HG03103 (cell line): ENCODE results near the gene GLUD2.
"Not testable (repeated sequence)": the region's sequence is repeated elsewhere in the genome, so short reads cannot be mapped to it uniquely, and the experiment has no call there.

Experiments used
- ATAC-seq: cut with Tn5 transposase; IDR thresholded peaks from one replicate; pipeline ENCODE4 v1.9.1; 2021; ENCODE audit warnings: low read depth; ENCODE audit not compliant: unreplicated experiment

Gene GLUD2

DNA sequence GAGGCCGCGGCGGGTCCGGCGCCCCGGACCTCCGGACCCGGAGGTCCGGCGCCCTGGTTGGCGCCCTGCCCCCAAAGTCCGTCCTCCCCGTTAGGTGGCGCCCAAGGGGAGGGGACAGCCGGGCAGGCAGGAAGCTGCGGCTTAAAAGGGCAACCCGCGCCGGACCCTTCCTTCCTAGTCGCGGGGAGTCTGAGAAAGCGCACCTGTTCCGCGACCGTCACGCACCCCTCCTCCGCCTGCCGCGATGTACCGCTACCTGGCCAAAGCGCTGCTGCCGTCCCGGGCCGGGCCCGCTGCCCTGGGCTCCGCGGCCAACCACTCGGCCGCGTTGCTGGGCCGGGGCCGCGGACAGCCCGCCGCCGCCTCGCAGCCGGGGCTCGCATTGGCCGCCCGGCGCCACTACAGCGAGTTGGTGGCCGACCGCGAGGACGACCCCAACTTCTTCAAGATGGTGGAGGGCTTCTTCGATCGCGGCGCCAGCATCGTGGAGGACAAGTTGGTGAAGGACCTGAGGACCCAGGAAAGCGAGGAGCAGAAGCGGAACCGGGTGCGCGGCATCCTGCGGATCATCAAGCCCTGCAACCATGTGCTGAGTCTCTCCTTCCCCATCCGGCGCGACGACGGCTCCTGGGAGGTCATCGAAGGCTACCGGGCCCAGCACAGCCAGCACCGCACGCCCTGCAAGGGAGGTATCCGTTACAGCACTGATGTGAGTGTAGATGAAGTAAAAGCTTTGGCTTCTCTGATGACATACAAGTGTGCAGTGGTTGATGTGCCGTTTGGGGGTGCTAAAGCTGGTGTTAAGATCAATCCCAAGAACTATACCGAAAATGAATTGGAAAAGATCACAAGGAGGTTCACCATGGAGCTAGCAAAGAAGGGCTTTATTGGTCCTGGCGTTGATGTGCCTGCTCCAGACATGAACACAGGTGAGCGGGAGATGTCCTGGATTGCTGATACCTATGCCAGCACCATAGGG is at the start of gene GLUD2:
GLUD2 (plus strand) TSS at position 170 of the 979 bp plus-strand sequence; CDS start at position 245, 75 bp downstream.
- peak; percentile 78 for ATAC-seq

DNA sequence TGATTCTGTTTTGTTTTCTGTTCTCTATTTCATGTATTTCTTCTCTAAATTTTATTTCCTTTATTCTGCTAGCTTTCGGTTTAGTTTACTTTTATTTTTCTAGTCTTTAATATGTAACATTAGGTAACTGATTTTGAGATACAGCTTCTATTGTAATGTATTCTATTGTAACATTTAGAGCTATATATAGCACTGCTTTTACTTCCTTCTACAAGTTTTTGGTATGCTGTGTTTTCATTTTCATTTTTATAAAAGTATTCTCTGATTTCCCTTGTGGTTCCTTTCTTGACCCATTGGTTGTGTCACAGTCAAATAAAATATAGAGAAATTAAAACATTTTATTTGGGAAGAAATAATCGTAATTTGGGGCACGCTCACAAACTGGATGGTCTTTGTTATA is 48.0 kb upstream of the GLUD2 start:
- ATAC-seq = peak; percentile 74

DNA sequence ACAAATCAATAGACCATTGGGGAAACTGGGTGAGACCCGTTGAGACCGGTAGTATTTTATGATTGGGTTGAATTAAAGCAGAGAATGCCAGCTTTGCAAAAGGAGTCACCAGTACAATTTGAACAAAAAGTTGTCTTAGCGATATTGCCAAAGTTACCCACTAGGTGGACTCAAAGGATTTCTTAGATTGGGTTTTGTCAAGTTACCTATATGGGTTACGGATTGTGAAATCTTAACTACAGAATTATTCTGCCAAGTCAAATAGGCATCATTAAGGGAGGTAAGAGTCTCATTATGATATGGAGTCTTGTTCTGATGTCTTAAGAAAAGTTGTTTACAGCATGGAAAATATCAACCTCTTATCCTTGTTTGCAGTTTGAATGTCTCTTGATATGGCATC is 46.8 kb upstream of the GLUD2 start:
- no peak for ATAC-seq

DNA sequence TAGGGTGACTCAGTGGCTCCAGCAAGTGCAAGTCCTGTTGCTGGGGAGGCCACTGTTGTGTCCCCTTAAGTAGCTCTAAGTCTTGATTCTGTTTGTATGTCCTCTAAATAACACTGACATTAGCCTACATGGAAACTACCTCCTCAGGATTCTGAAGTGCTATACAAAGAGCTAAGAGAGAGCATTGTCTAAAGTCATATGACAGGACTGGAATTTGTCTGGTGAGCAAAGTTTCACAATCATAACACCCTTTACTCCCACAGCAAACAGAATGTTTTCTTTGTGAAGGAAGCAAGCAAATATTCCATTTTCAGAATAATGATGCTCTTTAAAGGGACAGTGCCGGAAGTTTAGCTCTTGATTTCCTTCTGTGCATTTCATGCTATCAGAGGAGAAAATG is 38.5 kb upstream of the GLUD2 start:
- no peak for ATAC-seq

DNA sequence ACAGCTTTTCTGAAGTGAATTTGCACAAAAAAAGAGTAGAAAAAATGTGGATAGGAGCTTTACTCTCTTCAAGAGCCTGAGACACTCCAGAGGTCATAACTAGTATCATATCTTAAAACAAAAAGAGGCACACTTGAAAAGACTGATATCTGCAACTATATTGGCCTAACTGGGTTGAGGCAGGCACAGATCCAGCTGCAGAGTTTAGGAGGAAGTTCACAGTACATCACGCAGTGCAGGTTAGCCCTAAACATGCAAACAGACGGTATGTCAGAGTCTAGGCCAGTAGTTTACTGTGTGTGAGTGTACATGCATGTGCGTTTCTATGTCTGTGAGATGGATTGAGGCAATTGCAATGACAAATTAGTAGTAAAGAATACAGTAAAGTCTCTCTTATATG is 37.6 kb upstream of the GLUD2 start:
- ATAC-seq = no peak

DNA sequence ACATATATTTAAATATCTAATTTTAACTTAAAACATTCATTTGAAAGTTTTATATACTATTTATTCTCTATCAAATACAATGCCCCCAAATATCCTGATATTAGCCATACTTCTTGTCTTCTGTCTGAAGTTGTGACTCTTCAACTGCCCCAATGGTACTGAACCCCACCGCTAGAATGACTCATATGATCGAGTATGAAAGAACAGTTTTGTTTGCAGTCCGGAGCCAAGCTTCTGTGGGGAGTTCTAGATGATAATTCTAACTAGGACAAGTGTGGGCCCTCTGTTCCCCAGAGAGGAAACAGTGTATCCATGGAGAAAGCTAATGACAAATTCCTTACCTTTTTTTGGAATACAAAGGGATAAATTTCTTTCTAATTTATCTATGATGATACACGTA is 37.2 kb upstream of the GLUD2 start:
- ATAC-seq = no peak

DNA sequence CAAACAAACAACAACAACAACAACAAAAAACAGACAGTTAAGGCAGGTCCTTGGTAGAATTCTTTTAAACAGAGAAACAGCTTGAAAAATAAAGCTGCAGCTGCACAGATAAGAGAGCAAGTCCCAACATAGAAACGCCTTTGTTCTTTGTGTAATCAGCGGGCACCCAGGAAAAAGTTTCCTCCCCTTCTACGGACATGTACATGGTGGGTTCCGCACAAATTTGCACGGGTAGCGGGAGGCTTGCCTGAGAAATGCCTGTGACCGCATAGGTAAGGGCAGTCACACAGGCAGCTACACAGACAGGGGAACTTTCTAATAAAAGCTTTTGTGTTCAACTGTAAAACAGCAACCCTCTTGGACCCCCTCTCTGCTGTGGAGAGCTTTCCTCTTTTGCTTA is 36.2 kb upstream of the GLUD2 start:
- ATAC-seq = no peak

DNA sequence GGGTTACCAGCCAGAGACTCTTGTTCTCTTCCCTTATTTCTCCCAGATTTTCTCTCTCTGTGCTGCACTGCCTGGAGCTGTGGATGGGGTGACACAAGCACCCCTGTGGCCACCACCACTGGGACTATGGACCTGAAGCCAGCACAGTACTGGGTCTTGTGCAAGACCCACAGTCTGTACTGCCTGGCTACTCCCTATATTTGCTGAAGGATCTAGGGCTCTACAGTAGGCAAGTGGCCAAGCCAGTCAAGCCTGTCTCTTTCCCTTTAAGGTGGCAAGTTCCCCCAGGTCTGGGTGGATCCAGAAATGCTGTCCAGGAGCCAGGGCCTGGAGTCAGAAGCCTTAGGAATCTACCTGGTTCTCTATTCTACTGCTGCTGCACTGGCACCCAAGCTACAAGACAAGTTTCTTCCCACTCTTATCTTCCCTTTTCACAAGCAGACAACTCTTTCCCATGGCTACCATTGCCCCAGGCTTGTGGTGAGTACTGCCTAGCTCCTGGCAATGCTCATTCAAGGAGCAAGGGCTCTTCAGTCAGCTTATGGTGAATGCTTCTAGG is 33.4 kb upstream of the GLUD2 start:
- no peak for ATAC-seq

DNA sequence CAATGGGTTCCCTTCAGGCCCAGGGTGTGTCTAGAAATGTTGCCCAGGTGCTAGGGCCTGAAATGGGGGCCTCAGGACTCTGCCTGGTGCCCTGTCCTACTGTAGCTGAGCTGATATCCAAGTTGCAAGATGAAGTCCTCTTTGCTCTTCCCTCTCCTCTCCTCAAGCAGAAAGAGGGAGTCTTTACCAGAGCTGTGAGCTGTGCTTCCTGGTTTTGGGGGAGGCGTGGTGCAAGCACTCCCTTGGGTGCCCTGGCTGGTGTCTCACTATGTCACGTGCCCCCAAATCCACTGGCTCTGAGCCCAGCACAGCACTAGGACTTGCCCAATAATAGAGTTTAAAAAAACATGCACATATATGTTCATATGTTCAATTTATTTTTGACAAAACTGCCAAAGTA is 32.6 kb upstream of the GLUD2 start:
- no peak for ATAC-seq

DNA sequence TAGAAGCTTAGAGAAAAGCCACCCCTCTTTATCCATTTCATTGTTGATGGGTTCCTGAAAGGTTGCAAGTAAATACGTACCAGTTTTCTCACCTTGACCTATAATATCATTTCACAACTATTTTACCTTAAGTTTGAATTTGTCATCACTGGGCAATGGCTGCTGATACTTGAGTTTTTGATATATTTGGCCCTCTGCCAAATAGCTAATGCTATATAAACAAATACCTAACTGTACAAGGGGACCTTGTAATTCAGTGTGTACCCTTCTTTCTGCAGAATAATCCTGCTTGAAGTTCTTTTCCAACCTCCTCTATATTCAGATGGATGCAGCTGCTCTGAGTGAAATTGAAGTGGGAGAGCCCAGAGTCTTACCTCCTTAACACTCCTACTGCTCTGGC is 19.0 kb upstream of the GLUD2 start:
- ATAC-seq = no peak

DNA sequence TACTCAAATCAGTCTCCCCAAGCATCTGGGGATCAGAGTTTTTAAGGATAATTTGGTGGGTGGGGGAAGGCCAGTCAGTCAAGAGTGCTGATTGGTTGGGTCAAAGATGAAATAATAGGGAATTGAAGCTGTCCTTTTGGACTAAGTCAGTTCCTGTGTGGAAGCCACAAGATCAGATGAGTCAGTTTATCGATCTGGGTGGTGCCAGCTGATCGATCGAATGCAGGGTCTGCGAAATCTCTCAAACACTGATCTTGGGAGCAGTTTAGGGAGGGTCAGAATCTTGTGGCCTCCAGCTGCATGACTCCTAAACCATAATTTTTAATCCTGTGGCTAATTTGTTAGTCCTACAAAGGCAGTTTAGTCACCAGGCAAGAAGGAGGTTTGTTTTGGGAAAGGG is 17.3 kb upstream of the GLUD2 start:
- ATAC-seq = no peak

DNA sequence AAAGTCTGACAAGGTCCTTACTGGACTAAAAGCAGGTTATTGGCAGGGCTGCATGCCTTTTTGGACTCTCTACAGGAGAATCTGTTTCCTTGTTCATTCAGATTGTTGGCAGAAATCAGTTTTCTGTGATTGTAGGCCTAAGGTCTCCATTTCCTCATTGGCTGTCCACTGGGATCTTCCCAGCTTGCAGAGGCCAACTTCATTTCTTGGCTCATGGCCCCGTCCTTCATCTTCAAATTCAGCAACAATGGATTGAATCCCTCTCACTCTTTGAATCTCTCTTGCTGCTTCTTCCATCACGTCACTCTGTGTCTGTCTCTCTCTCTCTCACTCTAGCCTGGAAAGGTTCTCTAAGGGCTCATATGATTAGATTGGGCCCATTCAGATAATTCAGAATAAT is 14.9 kb upstream of the GLUD2 start:
- no peak for ATAC-seq

DNA sequence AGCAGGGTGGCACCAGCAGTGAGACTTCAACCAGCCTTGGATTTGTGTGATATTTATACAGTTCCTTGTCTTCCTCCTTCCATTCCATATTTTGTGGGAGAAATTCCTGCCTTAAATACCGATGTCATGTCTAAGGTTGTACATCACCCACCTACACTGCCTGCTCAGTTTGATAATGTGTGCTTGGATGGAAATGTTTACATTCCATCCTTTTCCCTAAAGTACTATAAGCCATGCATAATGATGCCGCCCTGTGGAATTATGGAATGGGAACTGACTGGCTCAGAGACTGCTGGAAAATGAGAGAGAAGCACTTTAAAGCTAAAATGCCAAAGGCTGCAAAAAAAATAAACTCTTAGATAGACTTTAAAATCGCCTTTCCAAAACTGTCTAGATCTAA is 11.3 kb upstream of the GLUD2 start:
- no peak for ATAC-seq

DNA sequence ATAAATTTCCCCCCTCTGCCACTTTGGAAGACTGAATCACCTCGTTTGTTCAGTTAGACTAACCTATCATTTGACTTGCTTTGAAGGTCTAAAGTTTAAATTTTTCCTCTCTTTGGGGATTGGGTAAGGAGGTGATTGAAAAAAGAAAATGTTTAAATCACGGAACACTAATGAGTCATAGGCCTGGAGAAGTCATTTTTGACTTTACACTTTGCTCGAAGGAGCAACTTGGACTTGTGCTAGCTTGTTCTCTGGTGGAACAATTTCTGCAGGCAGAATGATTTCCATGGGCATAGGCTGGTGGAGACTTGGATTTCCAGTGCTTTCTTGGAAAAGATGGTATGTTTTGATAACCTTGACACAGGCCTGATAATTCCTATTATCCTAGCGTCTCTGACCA is 10.5 kb upstream of the GLUD2 start:
- ATAC-seq = no peak

DNA sequence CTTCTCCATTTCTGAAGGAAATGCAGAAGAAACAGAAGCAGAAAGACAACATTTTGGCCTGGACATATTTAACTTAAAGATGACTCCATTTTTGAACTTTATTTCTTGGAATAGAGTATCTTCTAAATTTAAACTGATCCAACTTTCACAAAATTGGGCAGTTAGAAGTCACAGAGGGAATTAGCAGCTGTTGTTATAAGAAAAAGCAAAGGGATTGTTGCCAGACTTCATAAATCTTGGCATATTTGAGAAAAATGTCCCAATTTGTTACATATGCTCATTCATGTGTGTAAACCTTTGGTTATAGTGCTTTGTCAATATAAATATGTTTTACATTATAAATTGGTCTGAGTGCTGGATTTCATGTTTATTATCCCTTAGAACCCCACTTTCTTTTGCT is 3.4 kb downstream of the GLUD2 start:
- no peak for ATAC-seq

DNA sequence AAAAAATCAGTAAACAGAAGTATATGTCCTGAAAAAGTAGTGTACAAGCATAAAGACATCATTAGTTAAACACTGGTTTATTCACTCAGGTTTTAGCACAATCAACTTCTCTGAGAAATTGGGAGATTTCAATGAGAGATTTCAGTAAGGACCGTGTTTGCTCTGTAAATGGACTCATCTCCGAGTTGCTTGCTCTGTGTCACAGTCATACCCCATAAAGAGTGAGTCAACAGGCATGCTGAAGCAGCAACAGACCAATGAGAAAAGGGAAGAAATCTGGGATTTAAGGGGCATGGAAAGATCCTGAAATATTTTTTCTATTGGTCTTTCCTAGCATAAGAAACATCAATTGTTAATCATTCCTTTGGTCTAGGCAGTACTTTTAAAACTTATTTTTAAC is 4.7 kb downstream of the GLUD2 start:
- ATAC-seq = no peak

DNA sequence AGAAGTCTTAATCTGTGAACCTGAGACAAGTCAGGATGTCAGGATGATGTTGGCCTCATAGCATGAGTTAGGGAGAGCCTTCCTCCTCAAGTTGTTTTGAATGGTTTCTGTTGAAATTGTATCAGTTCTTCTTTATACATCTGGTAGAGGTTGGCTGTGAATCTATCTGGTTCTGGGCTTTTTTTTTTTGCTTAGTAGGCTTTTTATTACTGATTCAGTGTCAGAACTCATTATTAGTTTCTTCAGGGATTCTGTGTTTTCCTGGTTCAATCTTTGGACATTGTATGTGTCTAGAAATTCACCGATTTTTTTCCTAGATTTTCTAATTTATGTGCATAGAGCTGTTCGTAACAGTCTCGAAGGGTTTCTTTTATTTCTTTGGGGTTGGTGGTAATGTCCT is 14.9 kb downstream of the GLUD2 start:
- ATAC-seq = no peak

DNA sequence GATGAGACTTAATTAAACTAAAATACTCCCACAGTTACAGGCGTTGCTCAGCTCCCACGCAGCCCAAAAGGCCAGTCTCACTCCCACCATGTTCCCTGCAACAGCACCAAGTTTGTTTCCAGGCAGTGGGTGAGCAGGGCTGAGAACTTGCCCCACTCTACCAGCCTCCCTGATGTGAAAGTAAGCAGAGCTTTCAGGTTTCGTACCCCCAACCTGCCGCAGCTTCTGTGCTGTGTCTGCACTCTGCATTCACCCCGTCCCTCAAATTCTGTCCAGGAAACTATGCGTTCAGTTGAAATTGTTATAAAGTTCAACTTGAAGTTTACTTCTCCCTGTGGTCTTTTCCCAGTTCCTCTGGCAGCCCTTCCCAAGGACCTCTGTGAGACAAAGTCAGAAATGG is 17.2 kb downstream of the GLUD2 start:
- no peak for ATAC-seq

DNA sequence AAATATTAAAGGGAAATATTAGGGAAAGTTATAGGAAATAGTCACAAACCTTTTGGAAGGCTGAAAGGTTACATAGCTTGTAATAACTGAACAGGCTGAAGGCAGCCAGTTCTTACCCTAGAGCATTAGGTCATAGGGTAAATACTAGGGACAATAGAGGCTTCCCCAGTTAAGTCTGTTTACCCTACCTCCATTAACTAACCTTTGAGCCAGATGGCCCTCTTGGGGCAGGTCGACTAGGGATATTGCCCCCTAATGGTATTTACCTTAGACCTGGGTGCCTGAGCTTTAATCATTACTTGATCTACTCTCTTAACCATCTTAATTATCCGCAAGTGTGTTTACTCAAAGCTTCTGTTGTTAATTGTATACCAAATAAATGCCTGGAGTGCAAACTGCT is 36.8 kb downstream of the GLUD2 start:
- not testable (repeated sequence) for ATAC-seq

DNA sequence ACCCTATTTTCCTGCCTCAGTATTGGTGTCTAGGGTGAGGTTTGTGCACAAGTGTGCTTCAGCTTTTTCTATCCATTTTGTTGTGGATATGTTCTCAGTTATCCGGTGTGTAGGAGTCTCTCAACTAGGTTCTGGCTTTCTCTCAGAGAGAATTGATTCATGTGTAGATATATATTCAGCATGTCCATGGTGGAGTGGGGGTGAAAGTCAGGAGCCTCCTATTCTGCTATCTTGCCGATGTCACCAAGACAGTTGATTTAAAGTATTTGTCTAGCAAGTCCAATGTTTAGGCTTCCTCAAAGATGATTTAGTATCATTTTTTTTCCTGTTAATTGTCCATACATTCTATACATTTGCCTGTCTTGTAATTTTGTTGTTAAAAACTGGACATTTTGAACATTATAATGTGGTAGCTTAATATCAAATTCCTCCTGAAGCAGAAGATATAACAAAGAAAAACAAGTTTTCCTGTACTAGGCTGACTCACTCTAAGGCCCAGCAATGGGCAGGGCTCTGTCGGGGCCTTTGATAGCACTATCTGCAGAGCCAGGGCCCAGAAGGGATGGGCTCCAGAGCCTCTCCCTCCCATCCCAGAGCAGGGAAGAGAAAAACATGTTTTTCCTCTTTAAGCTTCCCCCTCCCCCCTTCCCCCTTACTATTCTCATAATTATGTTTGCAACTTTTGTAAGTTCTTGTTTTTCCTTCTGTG is 37.6 kb downstream of the GLUD2 start:
- no peak for ATAC-seq

DNA sequence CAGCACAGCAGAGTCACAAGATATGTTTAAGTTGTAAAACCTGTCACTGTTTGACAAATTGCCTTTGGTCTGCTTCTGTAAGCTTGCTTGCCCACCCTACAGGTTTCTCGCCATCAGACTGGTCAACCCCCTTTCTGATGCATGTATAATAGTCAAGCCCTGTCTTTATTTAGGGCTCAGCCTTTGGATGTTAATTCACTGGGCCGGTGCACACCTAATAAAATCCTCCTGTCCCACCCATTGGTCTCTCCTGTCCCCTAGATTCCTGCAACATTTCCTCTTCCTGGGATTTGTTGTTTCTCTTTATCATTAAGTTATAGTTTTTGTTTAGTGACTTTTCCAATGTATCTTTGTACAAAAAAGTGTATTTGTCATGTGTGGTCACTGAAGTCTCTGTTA is 38.2 kb downstream of the GLUD2 start:
- no peak for ATAC-seq

DNA sequence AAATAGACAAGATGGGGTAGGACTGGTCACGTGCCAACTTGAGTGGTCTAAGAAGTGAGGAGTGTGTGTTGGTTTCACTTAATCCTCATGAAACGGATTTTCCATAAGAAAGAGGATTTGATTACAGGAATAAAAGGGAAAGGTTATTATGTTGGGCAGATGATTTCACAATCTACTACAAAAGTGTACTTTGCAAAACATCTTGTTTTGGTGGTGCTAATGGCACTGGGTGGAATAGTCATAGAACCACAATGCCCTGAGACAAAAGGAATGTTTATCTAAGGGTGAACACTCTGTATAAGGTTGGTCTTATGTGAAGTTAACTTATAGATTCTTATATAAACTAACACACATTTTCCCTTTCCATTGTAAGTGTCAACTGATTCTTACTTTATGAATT is 45.6 kb downstream of the GLUD2 start:
- no peak for ATAC-seq
